ENCODE results near the gene RASGRP1.

Gene RASGRP1

DNA sequence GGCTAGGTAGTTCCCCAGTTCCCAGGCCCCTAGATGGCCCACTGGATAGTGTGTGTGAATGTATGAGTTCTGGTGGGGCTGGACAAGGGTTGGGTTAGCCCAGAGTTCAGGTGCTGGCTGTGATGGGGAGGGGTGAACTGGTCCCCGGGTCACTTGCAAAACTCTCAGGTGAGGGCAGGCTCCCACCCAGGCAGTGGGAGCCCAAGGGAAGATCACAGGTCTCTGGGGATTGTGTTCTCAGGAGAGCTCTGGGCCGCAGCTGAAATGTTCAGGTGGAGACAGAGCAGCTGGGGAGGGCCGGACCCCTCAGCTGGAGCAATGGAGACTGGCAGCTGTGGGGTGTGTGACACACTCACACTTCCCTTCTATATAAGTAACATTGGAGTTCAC lies 123.5 kb downstream of the RASGRP1 start:
- no peak for DNase-seq

DNA sequence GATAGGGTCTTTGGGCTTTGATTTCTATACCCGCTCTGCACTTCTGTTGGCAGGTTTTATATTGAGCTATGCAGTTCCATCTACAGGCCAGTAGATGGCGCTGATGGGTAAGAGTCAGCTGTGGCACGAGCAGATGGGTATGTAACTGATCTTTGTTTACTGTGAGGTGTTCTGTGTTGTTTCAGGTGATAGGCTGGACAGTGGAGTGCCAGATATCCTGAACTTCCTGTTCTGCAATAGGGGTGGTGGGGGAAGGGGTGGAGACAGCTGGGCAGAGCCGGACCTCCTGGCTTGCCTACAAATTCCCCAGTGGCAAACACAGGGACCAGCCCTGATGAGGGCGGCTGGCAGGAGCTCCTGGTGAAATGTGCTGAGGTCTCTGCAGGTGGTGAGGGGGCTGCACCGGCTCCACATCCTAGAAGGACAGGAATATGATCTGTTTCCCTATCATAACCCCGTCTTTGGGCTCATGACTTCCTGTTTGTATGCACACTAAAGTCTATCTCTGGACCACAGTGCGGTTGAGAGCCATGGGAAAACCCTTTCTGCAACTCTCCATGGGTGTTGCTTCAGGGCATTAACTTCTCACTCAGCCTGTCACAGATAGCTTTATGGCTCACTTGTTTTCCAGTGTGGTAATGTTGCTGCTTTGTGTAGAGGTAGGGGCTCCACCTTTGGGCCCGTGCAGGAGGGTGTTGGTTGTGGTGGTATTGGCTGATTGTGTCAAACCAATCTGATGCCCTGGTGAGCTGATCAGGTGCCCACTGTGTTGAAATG lies 124.1 kb downstream of the RASGRP1 start:
- peak; percentile 67 for DNase-seq

Data from activated CD8-positive, alpha-beta memory T cell treated with anti-CD3 and anti-CD28 coated beads for 24 hours (primary cell).